Erythroblast (primary cell): ENCODE results near the gene NUDT5.

Experiments used
- DNase-seq, 2 experiments: peaks; one replicate each; lab custom pipeline; 2025; lab: John Stamatoyannopoulos, UW
- GATA1 ChIP-seq: IDR thresholded peaks from 2 replicates; pipeline ENCODE4 v1.6.1; 2011; ENCODE audit warnings: low read depth, mild to moderate bottlenecking, control low read depth, low read length, moderate library complexity
- POLR2A ChIP-seq: IDR thresholded peaks from 2 replicates; pipeline ENCODE4 v1.6.1; 2011; ENCODE audit warnings: mild to moderate bottlenecking, low read length

NUDT5 gene

GRCh38 chr10:12221323-12222298 lies 25.9 kb upstream of the NUDT5 start:
- peak; percentile 25 to 47 for DNase-seq

GRCh38 chr10:12218991-12219390 lies 23.3 kb upstream of the NUDT5 start:
- DNase-seq: no peak
- TF ChIP-seq POLR2A: no peak
- TF ChIP-seq GATA1: no peak

More at GRCh38 chr10:12221323-12222298, 25.9 kb upstream of the NUDT5 start:
- TF ChIP-seq GATA1 (no peak), POLR2A (no peak)

- TF ChIP-seq GATA1 (no peak), POLR2A (no peak)
- peak; percentile 73 to 85 for DNase-seq
These were observed 19.1 kb upstream of the NUDT5 start for GRCh38 chr10:12214763-12215218.

GRCh38 chr10:12214093-12214492 lies 18.4 kb upstream of the NUDT5 start:
- no peak for DNase-seq

GRCh38 chr10:12213621-12214020 lies 17.9 kb upstream of the NUDT5 start:
- no peak for DNase-seq
- TF ChIP-seq GATA1: no peak
- TF ChIP-seq POLR2A: no peak

More at GRCh38 chr10:12214093-12214492, 18.4 kb upstream of the NUDT5 start:
- TF ChIP-seq POLR2A: no peak
- TF ChIP-seq GATA1: no peak

GRCh38 chr10:12212454-12212853 lies 16.8 kb upstream of the NUDT5 start:
- DNase-seq: no peak
- TF ChIP-seq GATA1 (no peak), POLR2A (no peak)

- TF ChIP-seq GATA1: no peak
- TF ChIP-seq POLR2A: peak; percentile 50
- DNase-seq: peak; percentile 15 to 57
These were observed 12.8 kb upstream of the NUDT5 start for GRCh38 chr10:12208460-12208859.

- no peak for DNase-seq
- no peak for TF ChIP-seq POLR2A
- no peak for TF ChIP-seq GATA1
These were observed 11.4 kb upstream of the NUDT5 start for GRCh38 chr10:12207114-12207513.

GRCh38 chr10:12205082-12205481 lies 9.4 kb upstream of the NUDT5 start:
- no peak for DNase-seq
- TF ChIP-seq POLR2A (no peak), GATA1 (no peak)

GRCh38 chr10:12202226-12202625 lies 6.5 kb upstream of the NUDT5 start:
- no peak for DNase-seq
- no peak for TF ChIP-seq GATA1

- TF ChIP-seq POLR2A (no peak), GATA1 (no peak)
- no peak for DNase-seq
These were observed 5.9 kb upstream of the NUDT5 start for GRCh38 chr10:12201543-12201942.

- DNase-seq: no peak
- no peak for TF ChIP-seq GATA1
These were observed 5.2 kb upstream of the NUDT5 start for GRCh38 chr10:12200850-12201249.

GRCh38 chr10:12198156-12198555 lies 2.5 kb upstream of the NUDT5 start:
- TF ChIP-seq GATA1 (no peak), POLR2A (no peak)
- no peak for DNase-seq

GRCh38 chr10:12196531-12197211 lies 980 bp upstream of the NUDT5 start:
- TF ChIP-seq GATA1 (no peak), POLR2A (no peak)
- DNase-seq: no peak

- no peak for TF ChIP-seq POLR2A
- no peak for TF ChIP-seq GATA1
- no peak for DNase-seq
These were observed 449 bp downstream of the NUDT5 start for GRCh38 chr10:12195281-12195602.
